ENCODE data around the gene VCL. TPM values are rescaled to one million over a fixed set of nuclear protein-coding genes. Genes with fewer than 3 reads are reported as not detected.
A peak's percentile ranks its signal among the peaks of the same experiment; 100 is the strongest.

Gene VCL
- total RNA-seq, 1 donor from 2014 or later = 42.1 TPM

- Mint-ChIP-seq H3K9me3 (ENCODE audit: unreplicated experiment) (no peaks in the 10 kb centered on the region), H3K36me3 (ENCODE audit: unreplicated experiment) (no peaks in the 10 kb centered on the region), H3K4me1 (ENCODE audit: low read depth, unreplicated experiment) (no peaks in the 10 kb centered on the region), H3K4me3 (ENCODE audit: unreplicated experiment) (no peak overlapping the region), H3K27me3 (ENCODE audit: unreplicated experiment) (no peaks in the 10 kb centered on the region), H3K27ac (ENCODE audit: unreplicated experiment) (no peak overlapping the region)
- DNase-seq = peak; percentile 41
- TF ChIP-seq CTCF (IDR thresholded peaks at IDR 0.05; ENCODE audit: partially characterized antibody, unreplicated experiment) = peak; percentile 69
Observed at GRCh38 chr10:74081192-74081803, 83.4 kb downstream of the VCL start.

GRCh38 chr10:74081941-74082718 is 84.2 kb downstream of the VCL start:
- no peak for DNase-seq
- H3K36me3 Mint-ChIP-seq (ENCODE audit: unreplicated experiment) = no peaks in the 10 kb centered on the region
- no peaks in the 10 kb centered on the region for H3K9me3 Mint-ChIP-seq (ENCODE audit: unreplicated experiment)
- no peak for TF ChIP-seq CTCF (IDR thresholded peaks at IDR 0.05; ENCODE audit: partially characterized antibody, unreplicated experiment)
- no peaks in the 10 kb centered on the region for H3K27me3 Mint-ChIP-seq (ENCODE audit: unreplicated experiment)
- H3K4me3 Mint-ChIP-seq (ENCODE audit: unreplicated experiment) = no peak overlapping the region
- no peak overlapping the region for H3K27ac Mint-ChIP-seq (ENCODE audit: unreplicated experiment)
- no peaks in the 10 kb centered on the region for H3K4me1 Mint-ChIP-seq (ENCODE audit: low read depth, unreplicated experiment)

- Mint-ChIP-seq H3K27me3 (ENCODE audit: unreplicated experiment) (no peaks in the 10 kb centered on the region), H3K4me1 (ENCODE audit: low read depth, unreplicated experiment) (no peaks in the 10 kb centered on the region), H3K4me3 (ENCODE audit: unreplicated experiment) (no peak overlapping the region), H3K27ac (ENCODE audit: unreplicated experiment) (no peak overlapping the region), H3K36me3 (ENCODE audit: unreplicated experiment) (no peaks in the 10 kb centered on the region), H3K9me3 (ENCODE audit: unreplicated experiment) (no peaks in the 10 kb centered on the region)
- no peak for DNase-seq
- no peak for TF ChIP-seq CTCF (IDR thresholded peaks at IDR 0.05; ENCODE audit: partially characterized antibody, unreplicated experiment)
Observed at GRCh38 chr10:74083304-74083703, 85.4 kb downstream of the VCL start.

GRCh38 chr10:74084955-74085354 is 87.0 kb downstream of the VCL start:
- DNase-seq = no peak
- no peaks in the 10 kb centered on the region for H3K4me1 Mint-ChIP-seq (ENCODE audit: low read depth, unreplicated experiment)
- no peaks in the 10 kb centered on the region for H3K27me3 Mint-ChIP-seq (ENCODE audit: unreplicated experiment)
- no peak overlapping the region for H3K4me3 Mint-ChIP-seq (ENCODE audit: unreplicated experiment)
- TF ChIP-seq CTCF (IDR thresholded peaks at IDR 0.05; ENCODE audit: partially characterized antibody, unreplicated experiment) = no peak
- H3K36me3 Mint-ChIP-seq (ENCODE audit: unreplicated experiment) = no peaks in the 10 kb centered on the region
- H3K9me3 Mint-ChIP-seq (ENCODE audit: unreplicated experiment) = no peaks in the 10 kb centered on the region
- H3K27ac Mint-ChIP-seq (ENCODE audit: unreplicated experiment) = no peak overlapping the region

- no peaks in the 10 kb centered on the region for H3K36me3 Mint-ChIP-seq (ENCODE audit: unreplicated experiment)
- H3K9me3 Mint-ChIP-seq (ENCODE audit: unreplicated experiment) = no peaks in the 10 kb centered on the region
- no peak for TF ChIP-seq CTCF (IDR thresholded peaks at IDR 0.05; ENCODE audit: partially characterized antibody, unreplicated experiment)
Observed at GRCh38 chr10:74086317-74086716, 88.4 kb downstream of the VCL start.

More at GRCh38 chr10:74086317-74086716, 88.4 kb downstream of the VCL start:
- no peak overlapping the region for H3K4me3 Mint-ChIP-seq (ENCODE audit: unreplicated experiment)
- H3K27ac Mint-ChIP-seq (ENCODE audit: unreplicated experiment) = no peak overlapping the region
- no peak for DNase-seq
- H3K4me1 Mint-ChIP-seq (ENCODE audit: low read depth, unreplicated experiment) = no peaks in the 10 kb centered on the region
- no peaks in the 10 kb centered on the region for H3K27me3 Mint-ChIP-seq (ENCODE audit: unreplicated experiment)

Data from glutamatergic neuron (in vitro differentiated cells).